CD8-positive, alpha-beta memory T cell (primary cell): ENCODE measurements around the gene AMHR2. TPM values are rescaled to one million over a fixed set of nuclear protein-coding genes. Genes with fewer than 3 reads are reported as not detected.

Source experiments
- polyA plus RNA-seq: library from polyadenylated mRNA; unstranded; fragments of 300-500 nt; fragmentation: Illumina TruSeq; gene quantifications from one replicate; pipeline ENCODE4 v1.2.3, GENCODE V29; 2021
- total RNA-seq, 2 experiments: library from RNA; stranded (reverse); gene quantifications; one replicate each; pipeline ENCODE4 v1.2.3, GENCODE V29; 2021

The AMHR2 gene
- total and polyA plus RNA-seq, 3 experiments from 2014 or later, result not detected

Other genes with a start within 250 kb of the AMHR2 start
- gene ZNF740, start 243.1 kb upstream of the AMHR2 start, total RNA-seq, result 10 to 100 TPM; 50.4 to 52.0 TPM
- gene ZNF740, start 243.1 kb upstream of the AMHR2 start, polyA plus RNA-seq, result 3.3 TPM
- 10 to 100 TPM; 15.8 to 18.7 TPM for gene CSAD, start 242.9 kb upstream of the AMHR2 start, total RNA-seq
- gene CSAD, start 242.9 kb upstream of the AMHR2 start, polyA plus RNA-seq, result 0.70 TPM
- gene ITGB7, start 216.6 kb upstream of the AMHR2 start, total RNA-seq, result 100 to 1,000 TPM; 339 TPM
- 292 TPM for gene ITGB7, start 216.6 kb upstream of the AMHR2 start, polyA plus RNA-seq
- gene RARG, start 191.6 kb upstream of the AMHR2 start, total RNA-seq, result 10 to 100 TPM; 67.0 to 68.4 TPM
- 15.4 TPM for gene RARG, start 191.6 kb upstream of the AMHR2 start, polyA plus RNA-seq
- gene ESPL1, start 155.6 kb upstream of the AMHR2 start, total RNA-seq, result 10 to 100 TPM; 58.4 to 63.4 TPM
- gene ESPL1, start 155.6 kb upstream of the AMHR2 start, polyA plus RNA-seq, result not detected
- 100 to 1,000 TPM; 380 to 385 TPM for gene PFDN5, start 128.3 kb upstream of the AMHR2 start, total RNA-seq
- gene PFDN5, start 128.3 kb upstream of the AMHR2 start, polyA plus RNA-seq, result 1,325 TPM
- gene MYG1, start 124.2 kb upstream of the AMHR2 start, total RNA-seq, result 10 to 100 TPM; 81.1 to 82.5 TPM
- 67.9 TPM for gene MYG1, start 124.2 kb upstream of the AMHR2 start, polyA plus RNA-seq
- 10 to 100 TPM; 77.9 to 79.7 TPM for gene AAAS, start 102.2 kb upstream of the AMHR2 start, total RNA-seq
- gene AAAS, start 102.2 kb upstream of the AMHR2 start, polyA plus RNA-seq, result 38.9 TPM
- not detected for gene SP7, start 87.5 kb upstream of the AMHR2 start, total RNA-seq
- not detected for gene SP7, start 87.5 kb upstream of the AMHR2 start, polyA plus RNA-seq
- gene SP1, start 43.7 kb upstream of the AMHR2 start, total RNA-seq, result 10 to 100 TPM; 61.1 to 63.3 TPM
- 6.6 TPM for gene SP1, start 43.7 kb upstream of the AMHR2 start, polyA plus RNA-seq
- 100 to 1,000 TPM; 234 to 236 TPM for gene PRR13, start 17.9 kb downstream of the AMHR2 start, total RNA-seq
- gene PRR13, start 17.9 kb downstream of the AMHR2 start, polyA plus RNA-seq, result 602 TPM
- gene PCBP2, start 28.2 kb downstream of the AMHR2 start, total RNA-seq, result 1,000 to 10,000 TPM in 1 of 2 experiments, 100 to 1,000 TPM in 1; 995 to 1,025 TPM
- 104 TPM for gene PCBP2, start 28.2 kb downstream of the AMHR2 start, polyA plus RNA-seq
- 10 to 100 TPM; 11.9 TPM for gene MAP3K12, start 75.6 kb downstream of the AMHR2 start, total RNA-seq
- 6.9 TPM for gene MAP3K12, start 75.6 kb downstream of the AMHR2 start, polyA plus RNA-seq
- gene TARBP2, start 77.4 kb downstream of the AMHR2 start, total RNA-seq, result 10 to 100 TPM; 62.1 to 65.1 TPM
- gene TARBP2, start 77.4 kb downstream of the AMHR2 start, polyA plus RNA-seq, result 26.3 TPM
- not detected for gene NPFF, start 83.6 kb downstream of the AMHR2 start, total RNA-seq
- gene NPFF, start 83.6 kb downstream of the AMHR2 start, polyA plus RNA-seq, result not detected
- gene ATF7, start 202.5 kb downstream of the AMHR2 start, total RNA-seq, result 10 to 100 TPM; 27.6 to 28.1 TPM
- 13.4 TPM for gene ATF7, start 202.5 kb downstream of the AMHR2 start, polyA plus RNA-seq